Fibroblast of skin of right biceps (primary cell): ENCODE measurements around the gene FXYD7.
"Not testable (repeated sequence)": the region's sequence is repeated elsewhere in the genome, so short reads cannot be mapped to it uniquely, and the experiment has no call there.

ENCODE experiments used
- DNase-seq: peaks from one replicate; pipeline ENCODE4 v3.0.0-alpha.2; 2013

The FXYD7 gene

DNA sequence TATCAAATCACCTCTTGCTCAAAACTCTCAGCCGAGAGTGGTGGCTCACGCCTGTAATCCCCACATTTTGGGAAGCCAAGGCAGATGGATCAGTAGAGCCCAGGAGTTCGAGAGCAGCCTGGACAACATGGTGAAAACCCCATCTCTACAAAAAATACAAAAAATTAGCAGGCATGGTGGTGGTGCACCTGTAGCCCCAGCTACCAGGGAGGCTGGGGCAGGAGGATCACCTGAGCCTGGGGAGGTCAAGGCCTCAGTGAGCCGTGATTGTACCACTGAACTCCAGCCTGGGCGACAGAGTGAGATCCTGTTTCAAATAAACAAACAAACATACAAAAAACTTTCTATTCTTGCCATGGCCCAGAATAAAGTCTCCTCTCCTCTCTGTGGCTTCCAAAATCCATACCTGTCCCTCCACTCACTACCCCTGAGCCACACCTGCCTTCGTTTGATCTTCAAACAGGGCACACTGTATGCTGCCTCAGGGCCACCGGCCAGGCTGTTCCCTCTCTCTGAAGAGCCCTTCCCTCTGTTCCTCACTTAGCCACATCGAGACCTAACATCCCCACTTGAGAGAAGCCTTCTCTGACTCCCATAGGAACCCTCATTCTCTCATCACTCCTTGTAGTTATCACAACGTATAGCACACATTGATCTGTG lies 14.5 kb upstream of the FXYD7 start:
- no peak for DNase-seq

- DNase-seq = not testable (repeated sequence)
These were observed 13.3 kb upstream of the FXYD7 start for GRCh38 chr19:35129724-35130274.

GRCh38 chr19:35130761-35131720 lies 12.0 kb upstream of the FXYD7 start:
- no peak for DNase-seq

- DNase-seq = no peak
These were observed 10.8 kb upstream of the FXYD7 start for GRCh38 chr19:35132254-35132653.

DNA sequence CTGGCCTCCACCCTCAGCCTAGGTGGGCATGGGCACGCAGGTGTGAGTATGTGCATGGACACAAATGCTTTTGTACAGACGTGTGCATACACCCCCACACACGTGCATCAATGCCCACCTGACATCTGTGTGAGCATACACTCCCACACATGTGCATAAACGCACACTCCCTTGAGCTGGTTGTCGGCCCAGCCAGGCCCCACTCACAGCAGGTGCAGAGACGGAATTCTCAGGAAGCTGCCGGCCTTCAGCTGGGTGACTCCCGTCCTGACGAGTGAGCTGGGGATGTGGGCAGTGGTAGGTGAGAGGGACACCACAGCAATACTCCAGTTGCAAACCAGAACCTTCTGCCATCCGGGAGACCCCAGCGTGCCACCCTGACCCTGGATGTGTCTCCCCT lies 9.2 kb upstream of the FXYD7 start:
- no peak for DNase-seq

DNA sequence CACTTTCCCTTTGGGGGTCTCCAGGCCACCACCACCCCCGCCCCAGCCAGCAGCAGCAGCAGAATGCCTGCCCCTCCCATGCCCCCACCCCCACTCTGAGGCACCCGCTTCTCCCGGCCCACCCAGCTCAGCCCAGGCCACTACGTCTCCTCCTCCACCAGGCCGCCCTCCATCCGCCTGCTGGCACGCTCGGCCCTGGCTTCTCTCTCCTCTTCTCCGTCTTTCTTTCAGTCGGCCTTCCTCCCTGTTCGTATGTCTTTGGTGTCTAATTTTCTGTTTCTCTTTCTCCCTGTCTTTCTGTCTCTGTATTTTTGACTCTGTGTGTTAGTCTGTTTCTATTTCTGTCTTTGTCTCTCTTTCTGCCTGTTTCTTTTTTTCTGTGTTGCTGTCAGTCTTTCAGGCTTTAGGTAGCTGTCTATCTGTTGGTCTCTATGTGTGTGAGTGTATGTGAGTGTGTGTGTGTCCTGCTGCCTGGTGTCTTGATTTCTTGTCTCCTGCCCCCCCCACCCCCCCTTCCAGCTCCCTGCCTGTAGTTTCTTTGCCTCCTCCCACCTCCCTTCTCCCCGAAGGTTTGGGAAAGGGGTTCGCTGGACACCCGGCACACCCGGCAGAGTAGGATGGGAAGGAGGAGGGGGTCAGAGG lies 8.3 kb upstream of the FXYD7 start, which contains the start of gene LGI4:
Gene LGI4, minus strand, starts transcription at position 459 of the 642 bp plus-strand sequence. Its CDS starts 379 bp downstream, at position 80.
- no peak for DNase-seq

DNA sequence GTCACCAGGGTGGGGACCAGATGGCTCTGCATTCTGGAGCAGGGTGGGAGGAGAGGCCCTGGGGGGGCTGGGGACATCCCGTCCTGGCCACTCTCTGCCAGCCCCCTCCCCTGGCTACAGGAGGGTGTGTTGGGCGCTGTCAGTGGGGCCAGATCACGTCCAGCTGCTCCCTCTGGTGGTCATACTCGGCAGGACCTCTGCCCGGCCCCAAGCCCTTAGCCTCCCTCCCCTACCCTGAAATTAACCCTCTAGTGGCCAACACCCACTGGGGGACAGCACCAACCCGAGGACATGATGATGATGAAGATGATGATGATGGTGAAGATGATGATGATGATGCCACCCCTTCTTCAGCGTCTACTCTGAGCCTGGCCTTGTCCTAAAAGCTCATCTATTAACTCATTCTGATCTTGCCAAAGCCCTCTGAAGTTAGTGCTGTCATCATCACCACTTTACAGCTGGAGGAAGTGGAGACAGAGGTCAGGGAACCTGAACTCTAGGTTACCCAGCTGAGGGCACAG lies 7.6 kb upstream of the FXYD7 start:
- peak; percentile 54 for DNase-seq

DNA sequence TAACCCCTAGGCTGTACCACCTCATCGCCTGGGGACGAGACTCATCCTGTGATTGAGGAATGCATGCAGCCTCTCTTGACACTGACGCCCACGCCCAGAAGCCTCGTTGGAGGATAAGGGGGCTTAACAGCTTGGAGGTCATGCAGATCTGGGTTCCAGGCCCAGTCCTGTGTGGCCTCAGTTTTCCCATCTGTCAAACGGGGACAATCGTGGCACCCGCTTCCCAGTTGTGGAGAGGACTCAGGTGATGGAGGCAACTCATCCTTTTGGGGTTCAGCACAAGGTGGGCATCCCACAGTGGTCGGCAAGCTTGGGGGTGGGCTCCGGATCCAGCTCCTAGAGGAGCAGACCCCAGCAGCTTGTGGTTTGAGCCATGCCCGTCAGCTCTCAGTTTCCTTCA lies 6.8 kb upstream of the FXYD7 start:
- no peak for DNase-seq

DNA sequence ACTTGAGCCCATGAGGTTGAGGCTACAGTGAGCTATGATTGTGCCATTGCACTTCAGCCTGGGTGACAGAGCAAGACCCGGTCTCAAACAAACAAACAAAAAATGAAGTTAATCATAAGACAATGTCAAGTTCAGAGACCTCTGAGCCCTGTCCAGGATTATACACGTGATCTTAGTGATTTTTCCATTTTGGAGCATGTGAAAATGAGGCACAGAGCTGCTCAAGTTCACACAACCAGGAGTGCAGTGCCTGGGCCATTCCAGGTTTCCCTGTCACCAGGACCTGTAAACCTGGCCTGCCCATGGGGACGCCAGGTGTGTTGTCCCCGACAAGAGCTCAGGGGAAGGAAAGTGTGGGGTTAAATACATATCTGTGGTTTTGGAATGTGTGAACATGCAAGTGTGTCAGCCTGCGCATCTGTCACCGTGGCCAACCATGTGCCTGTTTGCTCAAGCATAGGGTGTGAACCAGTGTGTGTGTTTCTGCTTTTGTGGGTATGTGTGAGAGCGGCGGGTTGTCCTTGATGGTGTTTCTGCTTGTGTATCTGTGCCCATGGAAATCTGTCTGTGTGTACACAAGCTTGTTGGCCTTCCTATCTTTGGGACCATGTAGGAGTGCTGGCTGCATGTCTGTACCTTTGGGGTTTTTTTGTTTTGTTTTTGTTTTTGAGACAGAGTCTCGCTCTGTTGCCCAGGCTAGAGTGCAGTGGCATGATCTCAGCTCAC lies 5.9 kb upstream of the FXYD7 start:
- no peak for DNase-seq

DNA sequence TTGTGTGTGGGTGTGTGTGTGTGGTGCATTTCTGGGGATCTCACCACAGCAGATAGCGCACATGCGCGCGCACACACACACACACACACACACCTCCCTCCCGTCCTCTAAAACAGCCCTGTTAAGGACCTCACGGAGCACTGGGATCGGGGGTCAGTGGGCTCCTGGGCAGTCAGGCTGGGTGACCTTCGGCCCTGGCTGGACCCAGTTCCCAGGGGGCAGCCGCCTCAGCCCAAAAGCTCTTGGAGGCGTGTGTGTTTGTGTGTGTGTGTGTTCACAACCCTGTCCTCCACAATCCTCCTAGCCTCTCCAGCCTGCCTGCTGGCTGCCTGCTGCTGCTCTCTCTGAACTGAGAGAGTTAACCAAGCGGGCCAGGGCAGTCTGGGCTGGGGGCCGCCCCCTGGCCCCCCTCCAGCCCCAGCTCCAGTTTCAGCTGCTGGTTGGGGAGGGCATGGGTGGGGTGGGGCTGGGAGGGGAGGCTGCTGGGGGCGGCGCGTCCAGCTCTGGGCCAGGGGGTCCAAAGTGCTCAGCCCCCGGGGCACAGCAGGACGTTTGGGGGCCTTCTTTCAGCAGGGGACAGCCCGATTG lies 4.7 kb upstream of the FXYD7 start, which contains the start of gene FXYD1:
Gene FXYD1, plus strand, starts transcription at position 520 of the 588 bp plus-strand sequence. CDS start 1,256 bp downstream, outside the sequence.
- DNase-seq = no peak

DNA sequence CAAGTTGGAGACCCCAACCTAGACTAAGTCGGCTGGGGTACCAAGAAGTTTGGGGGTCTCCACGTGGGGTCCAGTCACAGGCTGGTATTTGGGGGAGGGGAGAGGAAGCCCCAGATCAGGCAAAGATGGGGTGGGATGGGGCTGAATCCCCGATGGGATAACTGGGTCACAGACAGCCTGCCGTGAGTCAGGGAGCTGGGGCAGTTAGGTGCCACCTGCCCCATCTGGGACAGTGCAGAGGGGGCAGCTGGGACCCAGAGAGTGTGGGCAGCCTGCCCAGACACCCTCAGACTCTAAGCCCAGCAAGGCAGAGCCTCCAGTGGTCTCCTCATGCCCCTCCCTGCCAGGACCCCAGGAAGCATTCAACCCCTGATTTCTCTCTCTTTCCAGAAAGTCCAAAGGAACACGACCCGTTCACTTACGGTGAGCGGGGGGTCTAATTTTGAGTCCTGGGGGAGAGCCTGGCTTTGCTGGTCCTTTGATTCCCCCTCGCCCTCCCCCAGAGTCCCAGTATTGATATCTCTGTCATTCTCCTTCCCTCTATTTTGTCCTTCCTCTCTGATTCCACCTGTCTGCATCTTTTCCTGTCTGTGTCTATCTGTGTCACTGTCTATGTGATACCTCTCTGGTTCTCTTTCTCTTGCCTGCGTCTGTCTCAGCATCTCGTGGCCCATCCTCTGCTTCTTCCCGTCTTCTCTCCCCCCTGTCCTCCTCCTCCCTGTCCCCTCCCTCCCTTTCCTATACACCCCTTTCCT lies 2.7 kb upstream of the FXYD7 start:
- DNase-seq = no peak

DNA sequence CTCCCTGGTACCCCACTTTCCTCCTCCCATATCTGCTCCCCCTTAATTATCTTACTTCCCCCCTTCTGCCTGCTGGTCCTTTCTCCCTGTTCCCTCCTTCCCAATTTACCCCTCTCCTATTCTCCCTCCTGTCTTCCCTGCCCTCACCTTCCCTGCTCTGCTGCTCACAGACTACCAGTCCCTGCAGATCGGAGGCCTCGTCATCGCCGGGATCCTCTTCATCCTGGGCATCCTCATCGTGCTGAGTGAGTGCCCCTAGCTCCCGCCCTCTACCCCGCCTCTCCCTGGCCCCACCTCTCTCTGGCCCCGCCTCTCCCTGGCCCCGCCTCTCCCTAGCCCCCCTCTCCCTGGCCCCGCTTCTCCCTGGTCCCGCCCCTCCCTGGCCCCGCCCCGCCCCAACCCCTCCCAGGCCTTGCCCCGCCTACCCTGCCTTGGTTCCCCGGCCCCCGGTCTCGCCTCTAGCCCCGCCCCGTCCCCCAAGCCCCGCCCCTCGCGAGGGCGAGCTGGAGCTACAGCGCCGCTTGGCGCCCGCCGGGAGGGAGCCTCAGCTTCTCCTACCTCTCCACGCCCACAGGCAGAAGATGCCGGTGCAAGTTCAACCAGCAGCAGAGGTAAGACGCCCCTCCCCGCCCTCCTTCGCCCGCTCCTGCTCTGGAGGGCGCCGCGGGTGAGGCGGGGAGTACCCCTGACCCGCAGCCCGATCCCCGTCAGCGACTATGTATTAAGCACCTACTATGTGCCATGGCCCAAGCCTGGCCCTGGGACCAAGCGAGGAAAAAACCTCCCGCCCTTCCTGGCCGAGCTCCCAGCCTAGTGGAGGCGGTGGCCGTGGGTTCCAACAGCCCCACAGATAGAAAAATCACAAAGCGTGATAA lies 1.9 kb upstream of the FXYD7 start:
- DNase-seq = peak; percentile 88

- DNase-seq = no peak
These were observed 1.0 kb upstream of the FXYD7 start for GRCh38 chr19:35141837-35142605.

DNA sequence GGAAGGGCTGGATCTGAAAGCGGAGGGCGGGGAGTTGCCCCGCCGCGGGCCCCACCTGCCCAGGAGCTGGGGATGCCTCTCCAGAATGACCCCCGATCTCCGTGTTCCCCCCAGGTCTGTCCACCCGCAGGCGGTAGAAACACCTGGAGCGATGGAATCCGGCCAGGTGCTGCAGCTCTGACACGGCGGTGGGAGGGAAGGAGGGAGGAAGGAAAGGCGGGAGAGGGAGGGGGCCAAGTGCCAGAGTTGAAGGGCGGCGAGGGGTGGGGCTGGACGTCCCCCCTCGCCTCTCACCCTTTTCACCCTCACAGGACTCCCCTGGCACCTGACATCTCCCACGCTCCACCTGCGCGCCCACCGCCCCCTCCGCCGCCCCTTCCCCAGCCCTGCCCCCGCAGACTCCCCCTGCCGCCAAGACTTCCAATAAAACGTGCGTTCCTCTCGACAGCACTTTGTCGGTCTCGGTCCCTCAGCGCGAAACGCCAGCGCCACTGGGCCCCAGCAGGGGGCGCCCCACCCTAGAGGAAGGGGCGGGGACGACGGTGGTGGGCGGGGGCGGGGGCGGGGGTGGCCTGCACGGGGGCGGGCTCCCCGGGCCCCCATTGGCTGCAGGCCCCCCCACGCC lies 337 bp upstream of the FXYD7 start:
- DNase-seq = peak; percentile 46

DNA sequence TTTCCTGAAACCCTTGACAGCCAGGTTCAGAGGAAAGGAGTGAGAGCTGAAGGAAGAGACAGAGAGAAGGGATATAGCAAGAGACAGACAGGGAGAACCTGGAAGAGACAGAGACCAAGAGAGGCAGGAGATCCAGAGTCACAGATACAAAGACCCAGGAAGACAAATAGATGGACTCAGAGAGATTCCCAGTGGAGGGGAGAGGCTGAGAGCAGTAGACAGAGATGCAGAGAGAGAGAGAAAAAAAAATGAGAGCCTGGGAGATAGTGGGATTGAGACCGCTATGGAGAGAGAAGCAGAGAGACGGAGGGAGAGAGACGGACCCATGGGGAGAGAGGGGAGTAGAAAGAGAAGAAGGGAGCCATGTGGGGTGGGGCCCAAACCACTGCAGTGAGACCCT lies 763 bp downstream of the FXYD7 start:
- no peak for DNase-seq

DNA sequence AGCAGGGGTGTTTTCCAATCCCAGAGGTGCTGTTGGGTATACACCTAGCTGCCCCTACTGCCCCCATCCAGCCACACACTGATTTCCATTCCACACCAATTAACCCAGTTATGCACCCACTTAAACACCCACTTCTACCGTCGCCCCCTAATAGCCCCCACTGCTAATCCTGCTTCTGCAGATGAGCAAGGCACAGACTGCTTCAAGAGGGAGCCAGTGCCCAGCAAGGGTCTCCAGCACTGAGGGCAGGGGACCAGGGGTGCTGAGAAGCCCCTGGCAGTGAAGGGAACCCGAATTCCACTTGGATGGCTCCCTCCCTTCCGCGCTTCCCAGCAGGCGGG lies 1.2 kb downstream of the FXYD7 start:
- DNase-seq = no peak

DNA sequence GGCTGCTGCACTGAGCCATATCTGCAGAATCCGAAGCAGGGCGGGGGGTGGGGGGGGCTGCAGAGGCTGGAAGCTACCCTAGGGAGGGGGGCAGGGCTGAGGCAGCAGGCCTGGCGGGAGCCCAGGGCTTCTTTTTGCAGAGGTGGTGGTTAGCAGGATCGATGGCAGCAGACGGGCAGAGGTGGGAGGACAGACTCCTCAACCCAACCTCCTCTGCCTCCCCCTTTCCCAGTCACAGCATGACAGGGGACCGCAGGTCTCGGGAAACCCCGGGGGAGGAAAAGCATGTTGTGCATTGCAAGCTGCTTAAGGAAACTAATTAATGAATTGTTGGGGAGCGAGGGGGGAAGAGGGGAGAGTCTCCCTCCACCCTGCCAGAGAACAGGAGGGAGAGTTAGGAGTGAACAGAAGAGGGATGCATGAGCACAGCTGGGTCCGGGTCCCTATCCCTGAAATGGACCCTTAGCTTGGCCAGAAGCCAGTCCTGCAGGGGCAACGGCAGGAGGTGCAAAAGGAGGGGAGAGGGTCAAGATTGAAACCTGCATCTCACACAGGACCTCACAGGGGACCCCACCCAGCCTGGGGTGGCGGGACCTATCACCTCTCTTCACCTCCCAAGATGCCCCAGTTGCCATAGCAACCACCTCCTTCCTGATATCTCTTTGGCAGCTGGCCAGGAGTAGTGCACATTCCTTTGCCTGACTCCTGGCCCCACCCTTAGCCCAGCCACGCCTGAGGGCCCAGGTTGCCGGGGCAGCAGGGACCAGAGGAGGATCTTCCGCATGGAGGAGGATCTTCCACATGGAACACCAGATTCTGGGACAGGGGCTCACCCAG lies 1.8 kb downstream of the FXYD7 start:
- DNase-seq = peak; percentile 32
